DND-41 (cell line): Measurements from ENCODE around the gene PIGU.

ENCODE experiments used
- ATAC-seq: fragments of 200-7000 bp; cut with Tn5 transposase; 3 replicates; pipeline ENCODE4 v1.9.1; 2021; ENCODE audit warnings: low read depth; ENCODE audit not compliant: insufficient read depth
- DNase-seq: peaks from one replicate; pipeline ENCODE4 v3.0.0-alpha.2; 2020
- H2AFZ ChIP-seq: 2 replicates; pipeline ENCODE4 v1.6.0; 2012; ENCODE audit warnings: low read depth, low read length
- H3K27ac ChIP-seq: 2 replicates; pipeline ENCODE4 v1.5.1; 2012; ENCODE audit warnings: low read length, inconsistent platforms
- H3K27me3 ChIP-seq: fragments of 200-600 bp; sonication (generic); 2 replicates; pipeline ENCODE4 v1.6.0; 2012; ENCODE audit warnings: low read length, mild to moderate bottlenecking, inconsistent platforms; ENCODE audit not compliant: insufficient read depth, poor library complexity
- H3K36me3 ChIP-seq: 2 replicates; pipeline ENCODE4 v1.5.1; 2012; ENCODE audit warnings: low read length, inconsistent platforms; ENCODE audit not compliant: insufficient read depth
- H3K4me1 ChIP-seq: 2 replicates; pipeline ENCODE4 v1.5.1; 2012; ENCODE audit warnings: mild to moderate bottlenecking, low read length; ENCODE audit not compliant: insufficient read depth
- H3K4me2 ChIP-seq: 2 replicates; pipeline ENCODE4 v1.6.0; 2012; ENCODE audit warnings: mild to moderate bottlenecking, moderate library complexity, low read length, inconsistent platforms; ENCODE audit not compliant: insufficient read depth
- H3K4me3 ChIP-seq, 2 experiments: fragments of 200-600 bp in 1 of 2; shearing (Covaris generic) in 1 of 2; 2 replicates each; pipeline ENCODE4 v1.5.1; 2012 to 2016; ENCODE audit warnings: inconsistent platforms in 2 of 2, low read length in 2 of 2, mild to moderate bottlenecking in 2 of 2, low read depth in 1 of 2, moderate library complexity in 1 of 2
- H3K79me2 ChIP-seq: 2 replicates; pipeline ENCODE4 v1.6.0; 2012; ENCODE audit warnings: low read length, inconsistent platforms; ENCODE audit not compliant: insufficient read depth
- H3K9ac ChIP-seq: 2 replicates; pipeline ENCODE4 v1.6.0; 2012; ENCODE audit warnings: low read depth, mild to moderate bottlenecking, inconsistent platforms, low read length, moderate library complexity
- H3K9me3 ChIP-seq: 2 replicates; pipeline ENCODE4 v1.5.1; 2012; ENCODE audit warnings: low read length, moderate library complexity, mild to moderate bottlenecking, inconsistent platforms; ENCODE audit not compliant: insufficient read depth, severe bottlenecking
- H4K20me1 ChIP-seq: 2 replicates; pipeline ENCODE4 v1.6.0; 2012; ENCODE audit warnings: low read length; ENCODE audit not compliant: insufficient read depth
- CTCF ChIP-seq: IDR thresholded peaks from 2 replicates; pipeline ENCODE4 v1.5.1; 2012; ENCODE audit warnings: borderline replicate concordance, low read length, moderate library complexity, mild to moderate bottlenecking; ENCODE audit not compliant: poor library complexity, severe bottlenecking; ENCODE audit errors: extremely low read depth
- EZH2 ChIP-seq: IDR thresholded peaks from 3 replicates; pipeline ENCODE4 v1.6.1; 2012; ENCODE audit warnings: borderline replicate concordance, low read depth, mild to moderate bottlenecking, moderate library complexity, low read length, inconsistent platforms; ENCODE audit not compliant: severe bottlenecking

PIGU gene

GRCh38 chr20:34636648-34637047, 40.2 kb downstream of the PIGU start:
- Histone ChIP-seq H3K27ac (no peak overlapping the region), H3K36me3 (peaks cover 76% of the 10 kb centered on the region; the same call in 1 of the 2 replicates)

GRCh38 chr20:34634392-34634791, 42.5 kb downstream of the PIGU start:
- TF ChIP-seq CTCF (no peak), EZH2 (no peak)
- no peaks in the 10 kb centered on the region for H3K79me2 ChIP-seq
- DNase-seq (no peak), ATAC-seq (no peak)
- no peaks in the 10 kb centered on the region for H4K20me1 ChIP-seq
- no peak overlapping the region for H3K4me3 ChIP-seq
- no peak overlapping the region for H3K4me2 ChIP-seq
- peaks cover 78% of the 10 kb centered on the region for H3K36me3 ChIP-seq
- H3K27ac ChIP-seq: no peak overlapping the region
- H3K4me1 ChIP-seq: no peaks in the 10 kb centered on the region
- no peaks in the 10 kb centered on the region for H3K27me3 ChIP-seq
- no peak overlapping the region for H2AFZ ChIP-seq
- no peak overlapping the region for H3K9ac ChIP-seq
- no peaks in the 10 kb centered on the region for H3K9me3 ChIP-seq

More at GRCh38 chr20:34636648-34637047, 40.2 kb downstream of the PIGU start:
- H2AFZ ChIP-seq: no peak overlapping the region
- no peak for ATAC-seq
- no peak overlapping the region for H3K9ac ChIP-seq
- no peaks in the 10 kb centered on the region for H3K27me3 ChIP-seq
- no peak overlapping the region for H3K4me2 ChIP-seq
- H3K4me3 ChIP-seq: no peak overlapping the region
- no peaks in the 10 kb centered on the region for H3K9me3 ChIP-seq
- DNase-seq: no peak
- TF ChIP-seq CTCF (no peak), EZH2 (no peak)
- peaks cover 2% of the 10 kb centered on the region; the same call in 1 of the 2 replicates for H4K20me1 ChIP-seq
- H3K4me1 ChIP-seq: no peaks in the 10 kb centered on the region
- H3K79me2 ChIP-seq: no peaks in the 10 kb centered on the region

GRCh38 chr20:34632870-34633452, 43.9 kb downstream of the PIGU start:
- peaks cover 80% of the 10 kb centered on the region for H3K36me3 ChIP-seq
- no peak for DNase-seq
- no peak for TF ChIP-seq EZH2
- TF ChIP-seq CTCF: no peak
- no peak overlapping the region for H3K4me3 ChIP-seq
- H3K27ac ChIP-seq: no peak overlapping the region
- H2AFZ ChIP-seq: no peak overlapping the region
- ATAC-seq: no peak
- no peak overlapping the region for H3K9ac ChIP-seq
- no peaks in the 10 kb centered on the region for H3K9me3 ChIP-seq
- no peak overlapping the region for H3K4me2 ChIP-seq
- H3K4me1 ChIP-seq: no peaks in the 10 kb centered on the region
- no peaks in the 10 kb centered on the region for H4K20me1 ChIP-seq
- H3K27me3 ChIP-seq: no peaks in the 10 kb centered on the region
- H3K79me2 ChIP-seq: no peaks in the 10 kb centered on the region

- Histone ChIP-seq H3K79me2 (no peaks in the 10 kb centered on the region), H2AFZ (no peak overlapping the region), H3K36me3 (peaks cover 60% of the 10 kb centered on the region), H3K27me3 (no peaks in the 10 kb centered on the region), H3K4me1 (no peaks in the 10 kb centered on the region), H3K4me2 (no peak overlapping the region), H3K9me3 (no peaks in the 10 kb centered on the region), H3K27ac (no peak overlapping the region), H3K4me3 (no peak overlapping the region), H3K9ac (no peak overlapping the region), H4K20me1 (no peaks in the 10 kb centered on the region)
- DNase-seq (no peak), ATAC-seq (no peak)
- TF ChIP-seq EZH2: no peak
- no peak for TF ChIP-seq CTCF
Measured at GRCh38 chr20:34629904-34630303, 47.0 kb downstream of the PIGU start.
